Embryonic facial prominence (tissue), 1 donor: ENCODE results near the gene AEN.
"Not testable (repeated sequence)": the region's sequence is repeated elsewhere in the genome, so short reads cannot be mapped to it uniquely, and the experiment has no call there.

ENCODE experiments used
- DNase-seq: peaks from one replicate; pipeline ENCODE4 v3.0.0-alpha.2; 2016; ENCODE audit errors: extremely low spot score

AEN gene

DNA sequence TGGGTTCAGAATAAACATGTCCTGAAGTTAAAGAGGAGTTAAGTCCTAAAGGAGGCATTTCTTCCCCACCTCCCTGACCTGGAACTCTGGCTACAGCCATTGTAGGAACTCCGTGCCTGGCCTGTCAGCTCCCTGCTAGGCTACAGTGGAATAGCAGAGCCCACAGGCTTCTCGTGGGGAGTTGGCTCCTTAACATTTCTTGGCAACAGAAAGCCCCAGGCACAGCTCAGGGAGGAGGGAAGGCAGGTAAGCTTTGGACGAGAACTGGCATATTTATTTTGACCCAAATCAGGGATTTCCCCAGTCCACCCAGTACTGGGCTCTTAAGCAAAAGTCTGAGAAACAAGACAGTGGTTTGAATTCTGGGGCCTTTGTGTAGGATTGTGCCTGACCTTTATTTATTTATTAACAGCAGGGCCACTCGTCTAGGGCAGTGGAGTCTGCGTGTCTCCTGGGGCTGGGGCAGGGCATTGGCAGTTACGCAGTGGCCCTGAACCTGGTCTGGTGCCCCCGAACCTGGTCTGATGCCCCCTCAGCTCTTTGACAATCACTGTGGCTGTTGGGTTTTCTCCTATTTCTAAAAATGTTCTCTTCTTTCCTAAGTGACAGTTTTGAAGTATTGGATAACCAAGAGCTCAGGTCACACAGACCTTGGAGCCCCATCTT, 9.8 kb downstream of the AEN start:
- no peak for DNase-seq

DNA sequence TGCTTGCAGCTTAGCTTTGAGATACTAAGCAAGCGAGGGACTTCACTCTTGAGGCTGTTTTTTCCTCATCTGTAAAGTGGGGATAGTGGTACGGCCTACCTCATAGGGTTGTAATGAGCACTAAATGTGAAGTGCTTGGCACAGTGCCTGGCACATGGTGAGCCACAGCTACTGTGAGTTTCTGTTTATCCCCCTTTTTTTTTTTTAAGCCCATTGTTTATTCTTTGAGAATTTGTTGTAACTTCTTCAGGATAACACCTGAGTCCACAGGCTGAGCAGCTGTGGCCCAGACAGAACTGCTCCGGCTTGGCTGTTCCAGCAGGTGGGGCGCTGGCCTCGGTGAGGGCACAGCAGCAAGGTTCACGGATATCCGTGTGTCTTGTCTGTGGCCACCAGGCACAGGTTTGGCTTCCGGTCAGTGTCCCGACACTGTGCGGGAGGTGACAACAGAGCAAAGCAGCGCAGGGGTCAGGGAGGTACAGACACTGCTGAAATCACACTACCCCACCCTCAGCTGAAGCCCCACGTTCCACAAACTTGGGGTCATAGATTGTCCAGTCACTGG, 10.4 kb downstream of the AEN start:
- no peak for DNase-seq

DNA sequence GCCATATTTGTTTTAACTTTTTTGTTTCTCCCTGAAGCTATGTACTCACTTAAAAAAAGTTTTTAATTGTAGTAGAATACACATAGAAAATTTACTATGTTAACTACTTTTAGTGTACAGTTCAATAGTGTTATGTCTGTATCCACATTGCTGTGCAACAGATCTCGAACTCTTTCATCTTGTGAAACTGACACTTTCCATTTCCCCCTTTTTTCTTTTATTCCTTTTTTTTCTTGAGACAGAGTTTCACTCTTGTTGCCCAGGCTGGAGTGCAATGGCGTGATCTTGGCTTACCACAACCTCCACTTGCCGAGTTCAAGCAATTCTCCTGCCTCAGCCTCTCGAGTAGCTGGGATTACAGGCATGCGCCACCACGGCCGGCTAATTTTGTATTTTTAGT, 11.7 kb downstream of the AEN start:
- not testable (repeated sequence) for DNase-seq

DNA sequence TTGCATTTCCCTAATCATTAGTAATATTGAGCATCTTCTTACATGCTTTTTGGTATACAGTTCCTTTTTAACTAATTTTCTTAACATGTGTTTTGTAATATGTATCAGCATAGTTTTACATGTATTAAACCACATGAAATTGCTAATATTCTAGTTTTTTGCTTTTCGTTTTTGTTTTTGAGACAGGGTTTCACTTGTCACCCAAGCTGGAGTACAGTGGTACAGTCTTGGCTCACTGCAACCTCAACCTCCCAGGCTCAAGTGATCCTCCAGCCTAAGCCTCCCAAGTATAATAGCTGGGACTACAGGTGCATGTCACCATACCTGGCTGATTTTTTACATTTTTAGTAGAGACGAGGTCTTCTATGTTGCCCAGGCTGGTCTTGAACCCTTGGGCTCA, 13.3 kb downstream of the AEN start:
- no peak for DNase-seq

DNA sequence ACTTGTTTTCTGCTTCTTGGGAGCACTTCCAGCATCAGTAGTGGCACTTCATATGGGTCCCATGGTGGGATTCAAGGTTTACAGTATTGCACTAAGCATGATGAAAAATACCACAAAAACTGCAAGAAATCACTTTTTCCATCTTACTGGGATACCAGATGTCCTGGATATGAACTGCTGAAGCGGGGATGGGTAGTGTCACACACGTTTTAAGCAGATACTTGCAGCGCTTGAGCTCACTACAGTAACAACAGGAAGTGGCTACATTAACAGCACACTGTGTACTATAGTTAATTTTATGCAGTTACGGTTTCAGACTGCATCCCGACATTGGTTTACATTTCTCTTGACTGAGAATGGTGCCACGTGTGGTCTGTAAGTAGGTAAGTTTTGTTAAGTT, 14.2 kb downstream of the AEN start:
- no peak for DNase-seq

DNA sequence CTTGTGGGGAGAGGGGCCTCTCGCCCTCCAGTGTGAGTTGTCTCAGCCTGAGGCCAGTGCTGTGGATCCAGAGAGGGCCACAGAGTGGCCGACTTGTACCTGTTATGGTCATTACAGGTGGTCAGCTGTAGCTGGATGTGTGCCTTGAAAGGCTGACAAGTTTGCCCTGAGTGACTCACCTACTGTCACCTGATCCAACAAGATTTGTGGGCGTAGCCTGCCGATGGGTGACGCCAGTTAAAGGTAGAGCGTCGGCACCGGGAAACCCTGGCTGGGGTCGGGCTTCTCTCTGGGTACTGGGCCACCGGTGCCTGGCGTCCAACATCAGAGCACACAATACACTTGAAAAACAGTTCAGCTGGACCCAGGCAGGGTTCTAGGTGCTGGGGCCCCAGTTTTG, 14.9 kb downstream of the AEN start:
- DNase-seq = no peak

GRCh38 chr15:88636654-88637053, 15.5 kb downstream of the AEN start:
- DNase-seq = no peak

DNA sequence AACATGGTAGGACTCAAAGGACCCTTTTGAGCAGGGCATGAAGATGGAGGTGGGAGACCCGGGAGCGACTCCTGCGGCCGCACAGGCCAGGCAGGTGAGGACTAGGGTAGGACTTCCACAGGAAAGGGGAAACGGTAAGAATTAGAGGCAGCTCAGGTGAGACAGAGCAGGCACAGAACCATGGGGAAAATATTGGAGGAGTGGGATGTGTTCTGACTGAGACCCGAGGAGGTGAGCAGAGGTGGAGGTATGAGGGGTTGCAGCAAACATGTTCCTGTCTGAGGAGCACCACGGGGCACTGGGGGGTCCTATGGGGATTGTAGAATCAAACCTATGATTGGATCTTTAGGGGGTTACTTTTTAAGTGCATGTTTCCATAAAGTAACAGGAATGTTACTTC, 16.3 kb downstream of the AEN start:
- DNase-seq = no peak

DNA sequence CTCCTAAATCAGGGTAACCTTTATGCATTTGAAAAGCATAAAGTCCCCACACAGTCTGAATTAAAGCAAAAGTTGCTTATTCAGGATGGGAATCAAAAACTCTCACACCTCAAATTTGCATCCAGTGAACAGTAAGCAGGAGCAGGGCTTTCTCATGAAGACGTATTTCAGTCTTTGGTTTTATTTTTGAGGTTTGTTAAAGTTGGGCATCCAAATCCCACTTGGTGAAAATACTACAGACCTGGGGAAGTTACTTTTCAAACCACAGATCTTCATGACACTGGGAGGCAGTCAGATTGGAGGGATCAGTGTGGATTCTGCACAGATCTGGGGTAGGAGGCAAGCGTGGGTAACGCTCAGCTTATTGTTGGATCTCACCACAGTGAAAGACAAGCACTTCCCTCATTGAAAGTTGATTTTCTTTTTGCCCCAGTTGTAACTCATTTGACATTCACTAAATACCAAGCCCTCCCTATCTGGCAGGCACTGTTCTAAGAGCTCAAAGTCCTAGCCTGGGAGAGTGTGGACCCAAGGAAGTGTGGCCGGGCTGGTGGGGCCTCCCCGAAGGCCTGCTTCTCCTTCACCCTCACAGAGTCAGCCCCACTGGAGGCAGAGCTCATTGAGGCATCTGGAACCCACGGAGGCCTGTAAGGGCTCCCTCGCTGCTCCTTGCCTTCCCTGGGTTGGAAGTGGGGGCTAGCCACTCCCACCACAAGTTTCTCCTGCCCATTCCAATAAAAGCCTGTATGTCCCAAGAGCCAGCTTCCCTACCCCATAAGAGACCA, 16.9 kb downstream of the AEN start:
- no peak for DNase-seq

DNA sequence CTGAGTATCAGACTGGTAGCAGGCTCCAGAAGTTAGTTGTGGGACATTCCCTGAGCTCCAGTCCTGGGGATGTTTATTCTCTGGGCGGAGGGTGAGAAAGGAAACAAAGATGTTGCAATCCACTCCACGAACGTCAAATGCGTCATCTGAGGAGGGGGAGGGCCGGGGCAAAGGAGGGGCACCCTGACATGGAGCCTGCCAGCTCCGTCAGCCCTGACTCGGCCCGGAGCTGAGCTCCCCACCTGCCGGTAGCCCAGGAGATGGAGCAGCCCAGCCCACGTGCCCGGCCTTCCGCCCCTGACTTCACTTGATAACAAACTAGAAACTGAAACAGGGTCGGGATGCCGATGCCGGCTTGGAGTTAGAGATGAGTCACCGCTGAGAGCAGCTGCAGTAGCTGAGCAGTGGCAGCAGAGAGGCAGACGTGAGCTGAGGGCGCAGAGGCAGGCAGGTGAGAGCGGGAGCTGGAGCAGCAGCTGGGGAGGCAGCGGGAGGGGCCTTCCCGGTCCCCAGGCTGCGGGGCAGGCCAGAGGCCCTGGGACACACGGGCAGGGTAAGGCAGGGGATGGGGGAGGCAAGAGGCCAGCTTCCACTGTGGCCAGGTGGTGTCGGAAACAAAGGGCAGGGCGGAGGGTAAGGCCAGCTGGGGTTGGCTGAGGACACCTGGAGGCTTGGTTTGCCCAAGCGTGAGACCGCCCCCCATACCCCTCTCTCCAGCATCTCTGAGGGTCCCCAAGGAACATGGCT, 17.7 kb downstream of the AEN start, which contains the start of gene ISG20:
Gene ISG20 (plus strand): TSS at position 391 of the 747 bp plus-strand sequence. CDS start 351 bp downstream, at position 742.
- peak; percentile 35 for DNase-seq

DNA sequence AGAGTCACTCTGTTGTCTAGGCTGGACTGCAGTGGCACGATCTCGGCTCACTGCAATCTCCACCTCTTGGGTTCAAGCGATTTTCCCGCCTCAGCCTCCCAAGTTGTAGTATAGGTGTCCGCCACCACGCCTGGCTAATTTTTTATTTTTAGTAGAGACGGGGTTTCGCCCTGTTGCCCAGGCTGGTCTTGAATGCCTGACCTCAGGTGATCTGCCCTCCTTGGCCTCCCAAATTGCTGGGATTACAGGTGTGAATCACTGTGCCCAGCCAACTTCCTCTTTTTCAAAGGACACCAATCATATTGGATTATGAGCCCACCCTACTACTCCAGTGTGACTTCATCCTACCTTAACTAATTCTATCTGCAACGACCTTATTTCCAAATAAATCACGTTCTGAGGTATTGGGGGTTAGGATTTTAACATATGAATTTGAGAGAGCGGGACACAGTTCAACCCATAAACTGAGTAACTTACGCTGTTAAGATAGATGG, 20.9 kb downstream of the AEN start:
- DNase-seq = no peak

- DNase-seq = not testable (repeated sequence)
These were observed 21.4 kb downstream of the AEN start for GRCh38 chr15:88642514-88642913.

DNA sequence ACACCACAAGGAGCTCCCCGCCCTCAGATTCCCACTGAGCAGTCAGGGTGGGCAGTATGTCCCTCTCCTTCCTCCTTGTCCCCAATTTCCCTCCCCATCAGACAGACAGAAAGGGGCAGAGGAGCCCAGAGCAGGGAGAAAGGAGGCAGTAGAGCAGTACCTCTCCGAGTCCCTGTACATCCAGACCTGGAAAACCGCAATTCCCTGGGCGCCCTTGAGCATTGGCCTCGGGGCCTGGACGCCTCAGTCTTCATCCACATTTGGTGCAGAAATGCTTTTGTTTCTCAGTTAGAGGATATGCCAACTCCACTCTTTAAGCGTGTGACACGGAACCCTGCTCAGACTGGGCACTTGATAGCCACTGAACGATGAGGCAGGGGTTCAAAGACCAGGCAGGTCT, 23.6 kb downstream of the AEN start:
- DNase-seq = no peak

GRCh38 chr15:88645171-88646087, 24.3 kb downstream of the AEN start:
- DNase-seq = no peak

DNA sequence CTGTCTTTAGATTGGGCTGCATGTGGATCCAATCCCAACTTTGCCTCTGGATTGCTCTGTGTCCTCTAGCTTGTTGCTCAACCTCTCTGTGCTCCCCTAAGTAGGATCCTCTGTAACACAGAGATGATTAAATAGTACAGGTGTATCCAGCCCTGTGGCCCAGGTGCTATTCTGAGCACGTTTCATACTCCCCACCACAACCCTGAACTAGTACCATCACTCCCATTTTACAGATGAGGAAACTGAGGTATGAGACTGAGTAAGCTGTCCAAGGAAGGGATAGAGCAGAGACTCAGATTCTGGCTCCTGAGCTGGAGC, 24.9 kb downstream of the AEN start:
- no peak for DNase-seq

GRCh38 chr15:88646951-88647350, 25.8 kb downstream of the AEN start:
- no peak for DNase-seq

- no peak for DNase-seq
These were observed 26.4 kb downstream of the AEN start for GRCh38 chr15:88647351-88648105.

DNA sequence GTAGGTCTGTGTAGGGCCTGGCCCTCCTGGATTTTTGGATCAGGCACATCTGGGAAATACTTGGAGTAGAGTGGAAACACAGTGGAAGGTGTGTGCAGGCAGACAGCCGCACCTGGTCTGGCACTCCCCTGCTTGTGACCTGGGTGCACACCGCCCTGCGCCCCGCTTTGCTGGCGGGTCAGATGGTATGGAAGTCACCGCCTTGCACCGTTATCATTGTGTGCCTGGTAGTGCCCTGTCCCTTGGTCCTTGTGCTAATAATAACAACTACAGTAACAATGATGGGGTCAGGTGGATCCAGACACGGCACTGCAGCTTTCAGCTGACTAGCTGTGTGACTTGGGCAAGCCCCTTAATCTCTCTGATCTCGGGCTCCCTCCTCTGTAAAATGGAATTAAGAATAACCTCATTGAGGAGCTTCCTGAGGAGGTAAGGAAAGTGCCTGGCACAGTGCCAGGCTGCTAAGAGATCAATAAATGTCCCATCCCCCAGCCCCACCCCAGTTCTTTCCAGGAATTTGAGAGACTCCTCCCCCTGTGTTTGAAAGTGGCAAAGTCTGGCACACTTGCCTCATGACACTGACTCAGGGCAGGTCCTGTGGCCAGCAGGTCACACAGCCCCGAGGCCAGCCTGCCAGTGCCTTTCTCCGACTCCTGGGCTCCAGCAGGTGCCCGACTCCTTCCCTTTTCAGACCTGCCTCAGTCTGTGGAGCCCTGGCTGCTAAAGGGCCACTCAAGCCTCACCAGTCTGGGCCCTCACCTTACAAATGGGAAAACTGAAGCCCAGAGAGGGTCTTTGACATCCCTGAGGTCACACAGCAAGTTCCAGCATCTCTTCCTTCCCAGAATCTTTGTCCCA, 27.4 kb downstream of the AEN start:
- no peak for DNase-seq

GRCh38 chr15:88649286-88649733, 28.2 kb downstream of the AEN start:
- no peak for DNase-seq
